GM19328 (cell line): Measurements from ENCODE around the gene PNMT.

Experiments
- ATAC-seq: cut with Tn5 transposase; IDR thresholded peaks from one replicate; pipeline ENCODE4 v1.9.1; 2021; ENCODE audit warnings: mild to moderate bottlenecking, moderate library complexity; ENCODE audit not compliant: unreplicated experiment

Gene PNMT

GRCh38 chr17:39666601-39667261, 1.5 kb upstream of the PNMT start:
- ATAC-seq: no peak

DNA sequence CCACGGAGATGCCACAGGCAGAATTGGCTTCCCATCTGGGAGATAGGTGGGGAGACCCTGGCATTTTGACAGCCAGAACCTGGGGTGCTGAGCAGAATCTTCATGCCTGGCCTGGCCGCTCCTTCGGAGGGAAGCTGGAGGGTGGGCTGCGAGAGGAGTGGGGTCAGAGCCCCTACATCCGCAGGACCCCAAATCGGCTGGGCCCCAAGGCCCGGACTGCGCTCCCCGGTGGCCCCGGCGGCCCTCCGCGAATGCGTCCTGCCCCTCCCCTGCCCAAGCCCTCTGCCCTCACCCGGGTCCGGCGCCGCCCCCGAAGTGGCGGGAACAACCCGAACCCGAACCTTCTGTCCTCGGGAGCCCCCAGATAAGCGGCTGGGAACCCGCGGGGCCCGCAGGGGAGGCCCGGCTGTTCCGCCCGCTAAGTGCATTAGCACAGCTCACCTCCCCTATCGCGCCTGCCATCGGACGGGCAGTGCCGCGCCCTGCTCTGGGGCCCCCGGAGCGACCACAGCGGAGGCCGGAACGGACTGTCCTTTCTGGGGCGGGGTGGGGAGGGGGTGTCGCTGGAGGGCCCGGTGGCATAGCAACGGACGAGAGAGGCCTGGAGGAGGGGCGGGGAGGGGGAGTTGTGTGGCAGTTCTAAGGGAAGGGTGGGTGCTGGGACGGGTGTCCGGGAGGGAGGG, 850 bp upstream of the PNMT start:
- no peak for ATAC-seq

GRCh38 chr17:39669897-39670735, 1.9 kb downstream of the PNMT start:
- no peak for ATAC-seq

GRCh38 chr17:39670746-39671145, 2.5 kb downstream of the PNMT start:
- no peak for ATAC-seq

DNA sequence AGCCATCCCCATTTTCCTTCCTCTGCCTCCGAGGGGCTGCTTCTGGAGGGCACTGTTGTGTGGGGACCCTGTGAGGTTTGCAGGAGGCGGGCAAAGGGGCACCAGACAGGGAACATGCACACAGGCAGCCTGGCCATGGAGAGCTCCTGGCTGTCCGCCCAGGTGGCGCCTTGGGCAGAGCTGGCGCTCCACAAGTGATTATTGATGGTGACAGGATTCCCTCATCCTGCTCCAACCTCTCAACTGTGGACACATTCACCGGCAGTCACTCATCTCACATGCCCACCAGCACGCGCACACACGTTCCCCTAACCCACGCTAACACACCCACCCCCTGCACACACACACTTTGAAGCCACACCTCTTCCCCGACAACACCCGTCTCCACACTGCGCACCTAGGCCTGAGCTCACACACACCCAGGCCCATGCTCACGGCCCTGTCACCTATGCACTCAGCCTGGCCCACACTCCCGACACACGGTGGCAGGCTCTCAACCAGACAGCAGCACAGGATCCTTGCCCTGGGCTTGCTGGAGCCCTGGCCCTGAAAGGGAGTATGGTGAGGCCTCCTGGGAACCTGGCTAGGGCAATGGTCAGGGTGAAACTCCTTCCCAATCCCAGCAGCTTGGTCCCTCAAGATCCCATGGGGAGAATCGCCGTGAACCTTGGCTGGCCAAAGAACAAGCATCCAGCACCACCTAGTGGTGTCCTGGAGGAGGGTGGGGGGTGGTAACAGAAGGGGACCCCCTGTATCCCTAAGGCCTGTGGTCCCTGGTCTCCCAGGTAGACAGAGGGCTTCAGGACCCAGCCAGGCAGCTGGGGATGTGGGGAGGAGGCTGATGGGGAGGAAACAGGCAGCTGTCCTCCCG, 3.6 kb downstream of the PNMT start:
- ATAC-seq: no peak

DNA sequence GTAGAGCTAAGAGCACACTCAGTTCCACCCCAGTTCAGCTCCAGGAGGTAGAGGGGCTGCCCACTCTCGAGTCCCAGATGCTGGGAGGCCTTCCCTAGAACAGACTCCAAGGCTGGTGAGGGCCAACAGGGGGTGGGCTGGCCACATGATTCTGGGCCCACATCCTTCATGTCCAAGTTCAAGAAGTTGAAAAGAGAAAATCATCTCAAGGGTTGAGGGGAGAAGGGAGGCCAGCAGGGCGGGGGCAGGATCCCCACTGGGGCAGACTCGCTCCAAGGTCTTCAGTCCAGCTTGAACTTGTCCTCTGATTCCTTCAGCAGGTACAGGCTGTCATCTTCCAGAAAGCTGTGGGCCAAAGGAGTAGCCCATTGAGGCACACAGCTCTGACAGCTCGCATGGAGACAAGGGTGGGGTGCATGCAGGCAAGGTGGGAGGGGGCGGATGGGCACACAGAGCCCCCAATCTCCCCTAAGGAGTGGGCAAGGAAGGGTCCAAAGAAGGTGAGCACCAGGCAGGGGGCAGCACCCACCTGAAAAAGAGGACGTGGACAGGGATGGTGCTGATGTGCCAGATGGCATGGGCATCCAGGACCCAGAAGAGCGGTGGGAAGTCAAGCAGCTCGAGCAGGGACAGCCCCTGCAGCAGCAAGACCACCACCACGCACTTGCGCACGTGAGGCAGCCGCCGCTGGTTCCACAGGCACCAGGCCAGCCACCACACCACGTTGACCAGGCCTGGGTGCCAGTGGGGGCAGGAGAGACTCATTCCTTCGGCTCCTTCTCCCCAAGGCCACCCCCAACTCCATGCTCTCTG, 4.5 kb downstream of the PNMT start:
- no peak for ATAC-seq

- no peak for ATAC-seq
These were observed 5.3 kb downstream of the PNMT start for GRCh38 chr17:39673335-39674081.

DNA sequence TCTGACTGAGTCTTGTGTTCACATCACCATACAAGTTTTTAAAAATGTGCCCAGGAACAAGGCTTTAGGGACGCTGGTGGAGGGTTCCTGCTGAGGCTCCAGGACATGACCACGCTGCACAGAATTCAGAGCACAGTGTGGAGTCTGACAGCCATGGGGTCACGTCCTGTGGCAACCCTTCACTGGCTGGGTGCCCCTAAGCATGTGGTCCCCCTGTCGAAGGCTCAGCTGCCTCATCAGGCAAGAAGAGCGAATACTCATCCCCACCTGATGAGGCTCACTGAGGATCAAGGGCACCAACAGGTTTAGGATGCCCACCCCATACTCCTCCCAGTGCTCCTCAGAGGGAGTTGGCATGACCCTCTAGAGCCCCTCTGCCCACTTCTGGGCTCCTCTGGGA, 5.9 kb downstream of the PNMT start:
- ATAC-seq: no peak

DNA sequence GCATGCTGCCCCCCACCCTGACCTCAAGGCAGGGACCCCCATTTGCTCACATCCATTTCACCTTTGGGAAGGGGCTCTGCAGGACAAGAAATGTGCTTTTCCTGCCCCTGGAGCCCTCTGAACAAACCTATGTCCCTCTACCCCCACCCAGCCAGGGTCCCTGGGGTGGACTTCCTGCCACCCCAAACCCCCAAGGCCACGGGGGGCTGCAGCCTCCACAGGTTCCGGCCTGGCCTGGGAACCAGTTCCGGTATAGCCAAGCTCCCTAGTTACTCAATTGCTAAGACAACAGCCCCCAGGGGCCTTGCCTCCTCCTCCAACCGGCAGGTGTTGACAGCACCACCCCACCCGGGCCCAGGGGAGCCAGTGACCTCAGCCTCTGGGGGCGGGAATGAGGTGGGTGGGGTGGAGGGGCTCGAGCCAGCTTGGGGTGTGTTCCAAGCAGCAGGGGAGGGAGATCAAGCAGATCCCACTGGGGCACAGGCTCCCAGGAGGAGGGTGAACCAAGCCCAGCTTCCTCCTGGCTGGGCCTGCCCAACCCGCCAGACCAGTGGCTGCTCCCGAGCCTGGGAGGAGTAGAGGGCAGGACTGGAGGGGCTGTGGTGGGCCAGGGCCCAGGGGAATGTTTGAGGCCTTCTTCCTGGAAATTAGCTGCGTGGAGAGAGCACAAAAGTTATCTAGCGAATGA, 6.6 kb downstream of the PNMT start:
- no peak for ATAC-seq

DNA sequence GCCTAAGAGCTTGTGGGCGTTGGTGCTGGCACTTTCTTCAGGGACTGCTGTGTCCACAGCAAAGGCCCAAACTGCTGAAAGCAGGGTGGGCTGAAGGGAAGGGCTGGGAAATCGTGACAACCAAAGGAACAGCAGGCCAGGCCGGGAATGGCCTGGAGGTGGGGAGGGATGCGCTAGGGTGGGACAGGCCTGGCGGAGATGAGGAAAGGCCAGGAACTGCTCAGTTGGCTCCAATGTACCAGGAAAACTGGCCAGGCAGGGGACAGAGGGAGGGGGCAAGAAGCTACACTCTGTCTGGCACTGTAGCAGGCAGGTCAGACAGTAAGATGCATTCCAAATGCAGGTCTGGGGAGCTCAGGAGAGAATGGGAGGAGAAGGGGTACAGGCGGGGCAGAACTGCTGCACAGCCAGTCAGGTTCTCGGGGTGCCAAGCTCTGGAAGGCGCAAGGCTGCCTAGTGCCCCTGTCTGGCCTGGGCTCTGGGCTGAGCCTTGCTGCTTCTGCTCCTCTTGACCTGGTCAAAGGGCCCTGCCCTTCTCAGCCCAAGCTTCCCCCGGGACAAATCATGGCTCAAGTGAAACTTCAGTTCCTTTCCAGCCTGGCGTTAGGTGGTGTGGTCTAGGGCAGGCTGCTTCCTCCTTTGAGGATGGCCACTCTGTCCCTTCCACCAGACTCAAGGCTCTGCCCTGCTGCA, 7.3 kb downstream of the PNMT start:
- no peak for ATAC-seq

DNA sequence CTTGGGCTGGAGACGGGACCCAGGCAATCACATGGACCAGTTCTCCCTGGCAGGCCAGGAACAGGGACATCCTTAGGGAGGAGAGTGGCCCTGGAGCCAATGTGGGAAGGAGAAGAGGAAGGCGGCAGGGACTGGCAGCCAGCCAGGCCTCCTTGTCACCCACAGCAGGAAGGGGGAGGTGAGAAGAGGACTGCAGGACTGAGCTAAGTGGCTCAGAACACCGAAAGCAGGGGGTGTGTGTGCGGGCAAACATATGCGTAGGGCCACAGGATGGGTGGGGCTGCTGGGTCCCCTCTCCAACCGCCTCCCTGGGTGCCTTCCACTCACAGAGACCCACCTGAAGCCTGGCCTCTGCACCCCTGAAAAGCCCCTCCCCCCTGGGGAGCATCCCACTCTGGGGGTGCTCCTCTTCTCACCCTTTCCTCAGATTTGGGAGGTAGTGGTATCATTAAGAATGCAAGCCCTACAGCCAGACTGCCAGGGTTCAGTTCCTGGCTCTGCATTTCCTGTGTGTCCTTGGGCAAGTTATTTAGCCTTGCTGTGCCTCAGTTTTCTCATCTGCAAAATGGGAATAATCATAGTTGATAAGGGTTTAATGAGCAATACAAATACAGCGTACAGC, 8.1 kb downstream of the PNMT start:
- ATAC-seq: no peak

DNA sequence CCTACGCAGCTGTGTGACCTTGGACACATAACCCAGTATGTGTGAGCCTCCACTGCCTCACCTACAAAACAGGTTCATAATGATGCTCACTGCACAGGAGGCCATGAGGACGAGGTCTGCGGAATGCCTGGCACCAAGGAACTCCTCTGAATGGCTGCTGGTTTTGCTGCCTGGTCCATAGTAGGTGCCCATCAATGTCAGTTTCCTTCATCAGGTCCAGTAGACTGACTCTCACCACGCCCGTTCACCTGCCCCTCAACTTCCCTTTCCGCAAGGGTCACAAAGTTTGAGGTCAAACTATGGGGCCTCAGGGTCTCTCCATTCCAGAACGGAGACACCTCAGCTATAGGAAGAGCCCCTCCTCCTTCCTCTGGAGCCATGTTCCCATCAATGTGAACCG, 8.8 kb downstream of the PNMT start:
- no peak for ATAC-seq

DNA sequence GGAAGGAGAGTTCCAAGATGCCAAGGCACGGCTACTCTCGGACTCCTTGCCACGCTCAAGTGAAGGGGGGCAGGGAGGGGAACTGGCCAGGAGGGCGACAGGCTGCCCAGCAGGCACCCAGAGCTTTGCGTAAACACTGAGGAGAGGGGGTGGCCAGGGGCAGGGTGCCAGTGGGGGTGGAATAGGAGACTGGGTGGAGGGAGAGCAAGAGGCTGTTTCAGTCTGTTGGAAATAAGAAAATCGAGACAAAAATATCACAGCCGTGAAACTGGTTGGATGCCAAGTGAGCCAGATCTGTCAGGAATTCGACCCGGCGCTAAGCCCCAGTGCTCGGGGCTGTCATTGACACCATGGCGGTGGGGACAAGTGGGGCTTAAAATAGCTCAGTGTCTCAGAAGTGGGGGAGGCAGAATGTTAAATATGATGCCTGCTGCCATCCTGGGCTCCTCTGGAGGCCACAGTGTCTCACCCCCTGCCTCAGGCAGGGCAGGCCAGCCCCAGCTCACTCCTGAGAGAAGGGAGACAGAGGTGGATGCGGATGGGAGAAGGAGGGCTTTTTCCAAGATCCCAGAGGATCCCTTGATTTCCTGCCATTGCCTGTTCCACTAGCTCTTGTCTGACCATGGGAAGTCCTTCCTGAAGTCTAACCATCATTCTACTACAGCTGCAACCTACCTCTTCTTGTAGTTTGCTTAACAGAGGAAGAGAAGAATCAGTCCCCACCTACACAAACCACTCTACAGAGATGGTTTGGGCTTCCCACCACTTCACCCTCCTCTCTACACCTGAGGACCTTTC, 9.5 kb downstream of the PNMT start:
- ATAC-seq: no peak

DNA sequence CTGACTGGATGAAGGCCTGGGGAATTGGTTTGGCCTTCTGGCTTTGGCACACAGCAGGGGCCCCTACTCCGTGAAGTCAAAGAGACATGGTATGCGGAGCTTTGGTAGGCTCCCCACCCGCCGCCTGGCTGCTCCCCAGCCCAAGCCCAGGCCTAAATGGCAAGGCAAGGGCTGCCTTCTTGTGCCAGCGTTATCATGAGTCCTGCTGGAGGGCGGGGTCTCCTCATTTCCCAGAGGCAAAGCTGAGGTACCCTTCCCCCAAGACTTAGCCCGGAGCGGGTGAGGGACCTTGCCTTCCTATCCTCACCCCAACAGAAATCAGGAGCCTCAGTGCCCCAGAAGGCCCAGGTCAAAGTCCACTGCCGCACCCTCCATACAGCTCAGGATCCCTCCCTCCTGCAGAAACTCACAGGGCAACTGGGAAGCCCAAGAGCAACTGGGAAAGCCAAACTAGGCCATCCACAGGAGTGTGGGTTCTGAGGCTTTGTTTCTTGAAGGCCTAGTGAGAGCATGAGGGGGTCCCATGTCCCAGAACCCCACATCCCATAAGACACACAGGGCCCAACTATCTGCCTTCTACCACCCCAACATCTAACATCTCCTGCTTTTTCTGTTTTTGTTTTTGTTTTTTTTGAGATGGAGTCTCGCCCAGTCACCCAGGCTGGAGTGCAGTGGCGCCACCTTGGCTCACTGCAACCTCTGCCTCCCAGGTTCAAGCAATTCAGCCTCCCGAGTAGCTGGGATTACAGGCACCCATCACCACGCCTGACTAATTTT, 10.3 kb downstream of the PNMT start:
- no peak for ATAC-seq

DNA sequence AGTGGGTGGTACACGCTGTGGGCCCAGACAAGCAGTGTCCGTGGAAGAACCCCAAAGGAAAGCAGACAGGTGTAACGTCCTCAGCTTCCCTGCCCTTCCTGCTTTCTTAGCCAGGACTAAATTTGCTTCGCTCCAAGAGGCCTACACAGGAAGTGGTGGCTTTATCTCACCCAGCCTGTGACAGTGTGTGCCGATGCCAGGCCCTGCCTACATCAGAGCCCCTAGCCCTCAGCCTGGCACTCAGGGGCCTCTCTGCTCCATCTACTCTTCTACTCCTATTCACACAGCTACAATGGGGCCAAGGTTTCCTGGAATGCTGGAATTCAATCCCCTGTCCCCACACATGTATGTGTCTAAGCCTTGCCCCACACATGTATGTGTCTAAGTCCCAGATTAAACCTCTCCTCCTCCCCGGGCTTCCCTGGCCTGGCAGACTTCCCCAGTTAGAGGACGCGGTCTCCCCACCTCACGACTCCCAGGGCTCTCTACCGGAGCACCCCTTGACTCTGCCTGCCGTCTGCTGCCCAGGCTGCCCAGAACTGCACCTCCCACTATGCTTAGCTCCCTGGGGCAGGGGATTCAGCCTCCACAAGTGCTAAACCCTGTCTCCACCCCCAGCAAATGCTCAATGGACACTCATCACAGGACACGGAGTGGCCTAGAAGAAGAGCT, 11.4 kb downstream of the PNMT start:
- no peak for ATAC-seq
